Measurements from ENCODE around the gene GPR179.

DNA sequence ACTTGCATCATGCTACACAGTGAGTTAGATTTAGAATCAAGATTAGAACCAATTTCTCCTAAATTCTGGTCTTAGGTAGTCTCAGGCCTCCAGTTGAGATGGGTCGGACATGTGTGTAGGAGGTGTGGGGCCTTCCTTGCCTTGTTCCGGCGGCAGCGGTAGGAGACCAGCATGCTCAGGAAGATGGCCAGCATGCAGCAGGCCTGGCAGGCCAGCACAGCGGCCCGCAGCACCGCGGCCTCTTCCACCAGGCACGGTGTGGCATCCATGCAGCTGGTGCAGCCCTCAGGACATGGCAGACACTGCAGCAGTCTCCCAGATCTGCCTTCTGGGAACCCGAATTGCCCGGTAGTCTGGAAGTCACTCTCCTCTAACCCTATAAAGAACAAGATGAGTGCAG, 6.9 kb downstream of the GPR179 start:
- no peak for TF ChIP-seq EZH2 (IDR thresholded peaks at IDR 0.05; ENCODE audit: low read length, missing control alignments)
- TF ChIP-seq, protein P1, sequence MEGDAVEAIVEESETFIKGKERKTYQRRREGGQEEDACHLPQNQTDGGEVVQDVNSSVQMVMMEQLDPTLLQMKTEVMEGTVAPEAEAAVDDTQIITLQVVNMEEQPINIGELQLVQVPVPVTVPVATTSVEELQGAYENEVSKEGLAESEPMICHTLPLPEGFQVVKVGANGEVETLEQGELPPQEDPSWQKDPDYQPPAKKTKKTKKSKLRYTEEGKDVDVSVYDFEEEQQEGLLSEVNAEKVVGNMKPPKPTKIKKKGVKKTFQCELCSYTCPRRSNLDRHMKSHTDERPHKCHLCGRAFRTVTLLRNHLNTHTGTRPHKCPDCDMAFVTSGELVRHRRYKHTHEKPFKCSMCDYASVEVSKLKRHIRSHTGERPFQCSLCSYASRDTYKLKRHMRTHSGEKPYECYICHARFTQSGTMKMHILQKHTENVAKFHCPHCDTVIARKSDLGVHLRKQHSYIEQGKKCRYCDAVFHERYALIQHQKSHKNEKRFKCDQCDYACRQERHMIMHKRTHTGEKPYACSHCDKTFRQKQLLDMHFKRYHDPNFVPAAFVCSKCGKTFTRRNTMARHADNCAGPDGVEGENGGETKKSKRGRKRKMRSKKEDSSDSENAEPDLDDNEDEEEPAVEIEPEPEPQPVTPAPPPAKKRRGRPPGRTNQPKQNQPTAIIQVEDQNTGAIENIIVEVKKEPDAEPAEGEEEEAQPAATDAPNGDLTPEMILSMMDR (conservative IDR thresholded peaks at IDR 0.05 in 1 of 2, IDR thresholded peaks at IDR 0.05 in 1 of 2; ENCODE audit: low read depth in 1 of 2, low read length in 2 of 2): no peak

All from fibroblast of lung (primary cell).